Stimulated activated CD4-positive, alpha-beta T cell treated with anti-CD3 and anti-CD28 coated beads, TNF-alpha, amount 100 ng/mL, for 24 hours (primary cell): ENCODE measurements around the gene HYAL1.

Source experiments
- DNase-seq, 3 experiments: peaks; one replicate each; pipeline ENCODE4 v3.0.0-alpha.2; 2020; ENCODE audit warnings: low read depth in 3 of 3

The HYAL1 gene

DNA sequence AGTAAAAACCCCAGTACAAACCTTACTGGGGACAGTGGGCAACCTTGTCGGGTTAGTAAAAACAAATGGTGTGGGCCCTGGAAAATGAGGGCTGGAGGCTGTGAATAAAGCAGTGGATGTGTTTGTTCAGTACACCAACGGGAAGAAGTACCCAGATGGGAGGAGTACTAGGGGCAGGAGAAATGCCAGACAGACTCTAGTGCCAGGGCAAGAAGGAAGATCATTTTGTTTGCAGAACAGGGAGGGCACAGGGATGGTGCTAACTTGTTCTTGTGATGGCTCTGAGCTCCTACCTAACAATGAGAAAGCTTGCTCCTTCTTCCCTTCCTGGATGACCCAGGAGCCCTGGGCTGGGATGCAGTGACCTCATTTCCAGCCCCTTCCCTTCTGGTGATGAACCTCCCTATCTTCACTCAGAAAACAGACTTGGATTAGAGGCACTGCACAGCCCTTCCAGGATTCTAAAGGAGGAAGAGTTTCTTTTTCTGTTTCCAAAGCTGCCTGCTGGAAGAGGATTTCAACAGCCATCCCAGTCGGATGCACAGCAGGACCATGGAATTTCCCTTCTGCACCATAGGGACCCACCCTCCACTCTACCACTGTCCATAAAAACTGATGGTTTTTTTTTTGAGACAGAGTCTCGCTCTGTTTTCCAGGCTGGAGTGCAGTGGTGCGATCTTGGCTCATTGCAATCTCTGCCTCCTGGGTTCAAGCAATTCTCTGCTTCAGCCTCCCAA lies 31.1 kb upstream of the HYAL1 start:
- no peak for DNase-seq

DNA sequence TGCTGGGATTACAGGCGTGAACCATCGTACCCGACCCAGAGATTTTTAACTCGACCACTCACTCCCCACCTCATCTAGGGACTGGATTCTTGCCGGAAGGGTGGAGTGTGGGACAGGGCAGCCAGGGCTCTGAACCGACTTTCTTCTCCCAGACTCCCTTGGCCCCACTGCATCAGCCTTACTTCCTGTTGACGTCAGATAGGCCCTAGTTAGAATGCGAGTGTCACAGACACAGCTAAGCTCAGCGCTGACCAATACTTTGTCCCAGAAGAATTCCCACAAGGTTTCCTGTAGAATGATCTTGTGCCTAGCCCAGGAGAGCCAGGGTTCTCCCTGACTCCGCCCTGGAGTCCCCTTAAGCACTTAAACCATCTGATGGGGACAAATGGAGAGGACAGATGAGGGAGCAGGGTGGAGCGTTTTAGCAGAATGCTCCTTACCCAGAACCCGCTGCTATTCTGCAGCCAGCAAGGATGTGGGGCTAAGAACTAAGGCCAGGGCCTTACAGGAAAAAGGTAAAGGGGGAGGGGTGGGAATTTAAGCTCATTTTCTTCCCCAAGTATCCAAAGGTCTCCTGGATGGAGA lies 30.5 kb upstream of the HYAL1 start:
- DNase-seq: no peak

DNA sequence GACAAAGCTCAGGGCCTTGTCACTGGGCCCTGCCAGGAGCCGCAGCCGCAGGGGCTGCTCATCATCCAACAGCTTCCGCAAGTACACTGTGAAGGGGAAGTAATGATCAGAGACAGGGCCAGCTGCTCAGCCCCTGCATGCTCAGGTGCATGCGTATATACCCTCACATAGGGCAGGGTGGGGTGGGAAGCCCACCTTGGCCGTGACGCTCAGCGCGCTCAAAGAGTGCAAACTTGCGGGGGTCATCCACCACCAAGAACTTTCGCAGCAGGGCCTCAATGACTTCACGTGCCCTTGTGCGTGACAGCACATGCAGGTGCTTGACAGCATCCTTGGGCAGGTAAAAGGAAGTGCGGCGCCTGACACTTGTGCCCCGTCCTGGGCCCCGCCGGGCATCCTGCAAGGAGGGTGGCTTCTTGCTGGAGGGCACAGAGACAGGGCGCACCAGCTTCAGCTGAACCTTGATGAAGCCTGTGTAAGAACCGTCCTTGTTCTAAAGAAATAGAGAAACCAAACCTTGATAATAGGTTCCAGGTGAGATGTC lies 28.1 kb upstream of the HYAL1 start:
- DNase-seq: no peak

DNA sequence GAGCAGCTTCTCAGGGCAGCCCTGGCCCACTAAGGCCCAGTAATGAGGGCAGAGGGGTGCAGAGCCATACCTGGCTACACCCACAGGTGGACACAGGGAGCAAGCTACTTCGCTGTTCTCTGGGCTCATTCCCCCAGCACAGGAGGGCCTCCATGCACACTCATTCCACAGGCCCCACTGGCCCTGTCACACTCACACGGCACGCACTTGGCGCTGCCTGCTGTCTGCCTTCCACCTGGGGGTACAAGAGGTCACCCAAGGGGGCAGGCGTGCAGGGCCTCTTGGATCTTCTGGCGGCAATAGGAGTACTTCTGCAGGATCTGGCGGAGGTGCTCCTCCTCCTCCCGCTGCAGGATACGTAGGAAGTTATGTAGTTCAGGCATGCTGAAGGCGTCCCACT lies 27.0 kb upstream of the HYAL1 start:
- no peak for DNase-seq

DNA sequence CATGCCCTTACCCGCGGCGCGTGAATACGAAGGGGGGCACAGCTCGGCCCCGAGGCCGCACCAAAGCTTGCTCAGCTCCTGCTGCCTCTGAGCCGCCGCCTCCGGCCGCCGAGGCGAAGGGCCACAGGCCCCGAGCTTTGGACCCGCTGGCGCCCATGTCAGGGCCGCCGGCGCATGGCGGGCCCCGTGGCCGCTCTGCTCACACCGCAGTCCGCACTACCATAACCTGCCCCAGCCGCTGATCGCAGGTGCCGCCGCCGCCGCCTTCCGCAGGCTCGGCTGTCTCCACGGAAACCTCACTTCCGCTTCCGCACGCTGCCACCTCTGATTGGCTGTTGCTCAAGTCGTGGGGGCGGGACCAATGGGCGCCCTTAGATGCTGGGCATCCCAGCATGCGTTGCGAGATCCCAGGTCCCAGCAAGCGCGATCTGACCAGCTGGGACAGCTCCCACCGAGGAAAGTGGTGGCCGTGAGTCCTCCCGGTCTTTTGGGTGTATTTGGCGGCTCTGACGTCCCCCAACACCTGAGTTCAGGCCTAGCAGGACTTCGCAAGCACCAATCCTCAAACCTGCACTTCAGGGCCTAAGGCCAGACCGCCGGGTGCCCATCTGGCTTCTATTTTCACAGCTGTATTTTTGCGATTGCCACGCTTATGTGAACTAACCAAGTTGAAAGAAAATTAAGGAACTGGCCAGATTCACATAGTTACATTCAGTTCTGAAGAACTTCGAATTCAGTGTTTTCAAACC lies 24.7 kb upstream of the HYAL1 start, which contains the start of gene TUSC2:
TUSC2 (minus strand) TSS at position 281 of the 749 bp plus-strand sequence; CDS start at position 157, 124 bp downstream.
- peak; percentile 89 to 96 (median 92) for DNase-seq

DNA sequence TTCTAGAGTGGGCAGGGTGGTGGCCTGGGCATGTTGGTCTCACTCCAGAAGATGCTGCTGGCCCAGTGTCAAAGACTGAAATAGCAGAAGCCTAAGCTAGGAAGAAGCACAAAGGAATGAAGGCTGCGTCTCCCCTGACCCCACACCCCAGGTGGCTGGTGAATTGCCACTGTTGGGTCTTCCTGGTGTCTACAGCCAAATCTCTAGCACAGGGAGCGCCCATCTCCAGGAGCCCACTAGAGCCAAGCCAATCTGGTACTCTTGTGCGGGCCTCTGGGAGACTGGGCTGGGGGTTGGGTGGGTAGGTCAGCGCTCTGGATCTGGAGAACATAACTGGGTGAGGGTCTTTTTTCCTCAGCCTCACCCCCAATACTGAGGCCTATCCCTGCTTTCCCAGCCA lies 23.8 kb upstream of the HYAL1 start:
- DNase-seq: no peak

DNA sequence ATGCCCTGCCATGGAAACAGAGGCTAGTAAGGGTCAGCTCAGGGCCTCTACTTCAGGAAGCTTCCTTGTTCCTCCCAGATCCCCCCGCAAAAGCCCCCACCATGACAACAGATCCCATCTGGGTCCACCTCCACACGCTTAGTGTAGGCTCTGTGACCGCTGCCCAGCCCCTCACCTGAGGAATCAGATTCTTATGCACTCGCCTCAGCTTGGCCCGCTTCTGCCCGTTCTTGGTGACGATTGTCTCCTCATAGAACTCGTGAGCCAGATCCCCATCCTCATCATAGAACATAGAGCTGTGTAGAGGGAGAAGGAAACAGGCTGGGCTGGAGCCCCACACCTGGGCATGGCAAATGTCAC lies 22.8 kb upstream of the HYAL1 start:
- DNase-seq: no peak

DNA sequence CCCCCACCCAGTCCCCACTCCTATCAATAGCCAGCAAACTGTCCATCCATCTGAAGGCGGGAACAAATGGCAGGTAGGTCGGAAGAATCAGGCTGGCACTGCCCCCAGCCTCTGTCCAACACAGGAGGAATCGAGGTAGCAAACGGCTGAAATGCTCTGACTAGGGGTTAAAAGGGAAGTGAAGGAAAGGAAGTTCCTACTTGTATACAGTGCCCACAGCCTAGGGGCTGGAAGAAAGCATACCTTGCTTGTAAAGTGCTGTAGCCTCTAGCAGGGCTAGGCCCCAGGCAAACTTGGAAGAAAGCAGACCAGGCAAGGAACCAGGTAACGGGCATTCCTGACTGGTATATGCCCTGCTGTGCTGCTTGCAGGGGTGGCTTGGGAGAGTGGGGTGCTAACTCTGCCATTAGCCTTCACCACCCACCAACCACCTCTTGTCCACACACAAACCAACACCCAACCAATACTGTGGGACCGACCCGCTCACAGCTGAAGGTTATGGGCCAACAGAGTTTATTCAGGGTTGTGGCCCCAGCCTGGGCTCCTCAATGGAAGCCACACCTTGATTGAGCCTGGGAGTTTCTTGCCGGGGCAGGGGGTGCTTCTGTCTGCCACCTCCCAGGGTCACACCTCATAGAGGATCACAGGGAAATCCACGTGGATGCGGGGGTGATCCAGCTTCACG lies 22.3 kb upstream of the HYAL1 start:
- no peak for DNase-seq

DNA sequence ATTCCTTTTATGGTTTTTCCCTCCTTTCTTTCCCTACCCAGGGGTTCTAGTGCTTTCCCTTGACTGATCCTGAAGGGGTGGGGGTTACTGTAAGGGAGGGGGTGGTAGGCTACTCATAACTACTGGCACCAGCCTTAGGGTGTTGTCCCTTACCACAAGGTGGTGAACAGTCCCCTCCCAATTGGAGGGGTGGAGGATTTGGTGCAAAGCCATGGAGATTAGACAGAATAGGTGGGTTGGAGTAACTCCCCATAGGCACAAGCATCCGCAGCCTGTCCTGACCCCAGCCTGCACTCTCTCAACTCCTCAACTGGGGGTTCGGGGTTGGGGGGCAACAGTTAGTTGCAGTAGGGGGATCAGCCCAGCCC lies 21.7 kb upstream of the HYAL1 start:
- no peak for DNase-seq

DNA sequence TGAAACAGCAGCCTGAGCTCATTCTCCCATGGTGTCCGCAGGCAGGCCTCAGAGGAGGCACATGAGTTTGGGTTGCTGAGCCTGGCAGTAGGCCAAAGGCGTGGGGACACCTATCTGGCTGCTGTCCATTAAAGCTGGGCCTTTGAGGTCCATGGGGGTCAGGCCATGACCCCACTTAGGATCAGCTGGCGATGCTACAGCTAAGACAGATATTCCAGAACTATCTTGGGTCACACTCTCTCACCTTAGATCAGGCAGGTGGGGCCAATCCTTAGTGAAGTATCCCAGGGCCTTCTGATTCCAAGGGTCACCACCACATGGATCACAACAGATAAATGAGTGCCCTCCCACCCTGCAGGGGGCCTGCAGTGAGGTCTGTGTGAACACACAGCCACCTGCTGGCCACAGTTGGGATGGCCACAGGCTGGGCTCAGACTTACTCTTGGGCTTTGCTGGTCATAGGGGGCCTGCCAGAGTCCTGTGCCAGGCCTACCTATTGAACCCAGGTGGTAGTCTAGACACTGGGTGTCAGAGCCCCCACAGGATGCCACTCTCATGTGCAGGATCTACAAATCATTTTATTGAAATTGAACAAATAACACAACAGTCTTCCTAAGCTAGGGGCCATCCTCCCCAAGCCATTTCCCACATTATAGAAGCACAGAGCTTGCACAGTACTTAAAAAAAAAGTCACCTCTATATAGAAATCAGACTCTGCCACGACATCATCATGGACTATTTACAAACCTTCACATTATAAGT lies 21.2 kb upstream of the HYAL1 start:
- peak in 1 of 3 experiments; percentile 57 for DNase-seq

DNA sequence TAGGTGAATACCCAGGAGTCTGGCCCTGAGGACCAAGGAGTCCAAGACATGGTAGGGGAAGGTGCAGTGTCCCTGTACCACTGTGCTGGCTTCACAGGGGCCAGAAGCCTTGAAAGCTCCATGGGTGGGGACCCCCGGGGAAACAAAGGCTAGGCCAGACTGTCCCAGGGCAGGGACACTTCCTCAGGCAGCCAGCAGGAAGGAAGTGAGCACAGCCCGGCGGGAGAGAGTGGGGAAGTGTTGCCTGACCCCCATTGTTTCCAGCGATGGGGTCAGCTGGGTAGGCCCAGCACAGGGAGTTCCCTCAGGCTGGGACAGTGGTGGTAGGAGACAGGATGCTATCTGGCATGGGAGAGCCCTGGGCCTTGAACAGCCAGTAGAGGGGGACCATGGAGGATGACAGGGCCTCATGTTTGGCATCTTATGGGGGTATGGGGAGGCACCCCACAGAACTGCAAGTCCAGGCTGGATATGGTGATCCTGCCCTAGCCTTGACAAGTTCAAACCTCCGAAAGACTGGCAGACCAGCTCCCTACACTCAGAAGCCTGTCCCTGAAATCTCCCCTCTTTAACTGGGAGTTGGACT lies 20.3 kb upstream of the HYAL1 start:
- DNase-seq: no peak

DNA sequence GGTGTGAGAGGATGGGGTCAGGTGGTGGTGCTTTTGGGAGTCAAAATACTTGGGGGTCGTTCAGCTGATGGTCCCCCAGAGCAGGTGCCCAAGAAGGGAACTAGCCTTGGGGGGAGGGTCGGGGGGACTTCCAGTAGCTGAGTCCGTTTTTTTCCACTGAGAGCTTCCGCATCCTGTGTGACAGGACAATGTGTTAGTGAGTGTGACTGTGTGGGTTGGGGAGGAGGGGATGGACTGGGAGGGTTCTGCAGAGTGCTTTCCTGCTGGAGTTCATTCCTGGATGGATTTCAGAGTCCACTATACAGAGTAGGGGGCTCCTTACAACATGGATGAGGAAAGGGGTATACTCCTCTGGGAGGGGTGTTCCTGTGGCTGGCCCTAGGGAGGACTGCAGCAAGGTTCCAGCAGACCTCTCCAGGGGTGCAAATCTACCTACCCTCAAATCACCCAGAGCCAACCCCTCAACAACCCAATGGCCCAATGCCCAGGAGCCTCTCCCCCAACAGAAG lies 19.8 kb upstream of the HYAL1 start:
- DNase-seq: no peak

DNA sequence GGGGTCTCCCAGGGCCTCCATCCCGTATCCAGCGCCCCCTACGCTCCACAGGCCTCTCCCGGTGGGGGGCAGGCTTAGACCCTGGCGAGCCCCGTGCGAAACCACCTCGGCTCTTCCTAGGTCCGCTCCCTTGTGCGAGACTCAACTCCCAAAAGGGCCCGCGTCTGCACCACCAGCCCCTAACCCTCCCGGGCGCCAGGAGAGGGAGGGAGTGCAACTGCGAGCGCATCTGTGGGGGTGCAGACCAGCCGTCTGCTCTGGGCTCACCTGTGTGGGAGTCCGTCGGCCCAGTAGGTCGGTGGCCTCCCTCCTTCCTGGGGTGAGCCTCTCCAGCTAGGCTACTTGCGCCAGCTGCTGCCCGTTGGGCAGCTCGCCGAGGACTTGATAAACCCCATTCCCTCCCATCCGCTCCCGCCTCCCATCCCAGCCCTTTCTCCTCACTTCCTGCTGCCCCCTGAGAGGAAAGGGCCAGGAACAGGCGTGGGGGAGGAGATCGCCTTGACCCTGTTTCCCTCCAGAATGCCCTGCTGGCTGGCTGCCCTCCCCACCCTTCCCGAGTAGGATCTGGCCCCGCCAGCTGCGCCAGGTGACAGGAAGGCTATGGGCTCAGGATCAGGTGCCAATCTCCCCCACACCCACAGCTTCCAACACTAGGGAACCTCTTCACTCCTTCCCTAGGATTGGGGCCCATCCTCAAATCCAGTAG lies 19.2 kb upstream of the HYAL1 start, which contains the start of gene HYAL2:
HYAL2 (minus strand) TSS at position 360 of the 706 bp plus-strand sequence. CDS start 2,256 bp downstream, outside the sequence.
- no peak for DNase-seq

DNA sequence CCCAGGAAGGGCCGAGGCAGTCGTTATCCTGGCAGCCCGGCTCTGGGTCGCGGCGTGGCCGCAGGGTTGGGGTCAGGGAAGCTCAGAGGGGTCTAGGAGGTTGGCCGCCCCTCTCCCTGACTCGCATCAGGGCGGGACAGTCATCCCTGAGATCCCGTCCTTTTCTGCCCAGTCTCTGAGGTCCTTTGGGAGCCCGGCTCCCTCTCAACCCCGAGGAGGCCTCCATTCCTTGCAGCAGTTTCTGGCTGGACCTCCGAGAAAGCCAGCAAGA lies 18.7 kb upstream of the HYAL1 start:
- DNase-seq: no peak

DNA sequence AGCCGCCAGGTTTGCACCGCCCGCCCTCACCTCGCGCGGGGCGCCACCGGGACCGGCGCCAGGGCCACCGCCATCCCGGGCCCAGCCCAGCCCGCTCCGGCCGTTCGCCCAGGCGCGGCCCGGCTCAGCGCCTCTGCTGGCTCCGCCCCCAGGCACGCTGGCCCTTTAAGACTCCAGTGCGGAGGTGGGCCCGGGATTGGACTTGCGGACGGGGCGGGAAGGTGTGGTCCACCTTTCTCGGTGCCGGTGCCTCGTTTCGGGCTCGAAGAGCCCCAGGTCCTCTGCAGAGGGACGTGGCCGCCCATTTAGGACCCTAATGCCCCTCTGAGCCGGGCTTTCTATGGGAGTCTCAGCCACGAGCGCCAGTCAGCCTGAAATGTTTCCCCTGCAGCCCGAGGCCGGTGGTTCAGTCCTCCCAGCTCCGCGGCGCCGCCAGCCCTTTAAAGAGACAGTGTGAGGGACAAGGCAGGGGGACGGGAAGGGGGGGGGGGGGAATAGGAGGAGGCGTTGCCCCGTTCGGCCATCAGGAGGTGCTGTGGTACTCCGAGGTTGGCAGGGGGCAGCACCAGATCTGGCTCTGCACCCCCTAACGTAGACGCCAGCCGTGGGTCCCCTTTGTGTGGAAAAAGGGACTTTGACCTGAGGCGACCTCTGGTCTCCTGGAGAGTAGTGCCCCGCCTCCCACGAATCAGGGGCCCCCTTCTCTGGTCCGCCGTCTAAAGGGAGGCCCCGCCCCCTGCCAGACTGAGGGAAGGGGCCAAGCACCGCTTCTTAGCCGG lies 18.2 kb upstream of the HYAL1 start:
- peak; percentile 65 to 82 (median 69) for DNase-seq

DNA sequence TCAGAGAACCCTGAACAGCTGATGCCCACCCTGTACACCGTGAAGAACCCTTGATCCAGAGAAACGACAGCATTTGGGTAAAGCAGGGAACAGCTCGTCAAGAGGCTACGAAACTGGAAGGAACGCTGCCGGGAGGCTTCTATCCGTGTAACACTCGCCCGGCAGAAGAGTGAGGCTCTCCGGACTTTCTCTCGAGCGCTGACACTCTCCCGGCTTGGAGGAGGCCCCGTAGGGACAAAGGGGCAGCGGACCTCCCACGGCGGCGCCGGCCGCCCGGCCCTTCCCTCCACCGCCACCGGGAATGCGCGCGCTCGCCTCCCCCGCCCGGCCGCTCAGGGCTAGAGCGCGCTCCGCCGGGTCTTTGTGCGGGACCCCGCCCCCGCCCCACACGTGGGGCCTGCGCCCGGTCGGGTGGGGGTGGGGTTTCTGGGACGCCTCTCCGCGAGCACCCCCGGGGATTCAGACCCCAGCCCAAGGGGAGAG lies 17.5 kb upstream of the HYAL1 start:
- peak in 2 of 3 experiments; percentile 43 to 66 for DNase-seq

DNA sequence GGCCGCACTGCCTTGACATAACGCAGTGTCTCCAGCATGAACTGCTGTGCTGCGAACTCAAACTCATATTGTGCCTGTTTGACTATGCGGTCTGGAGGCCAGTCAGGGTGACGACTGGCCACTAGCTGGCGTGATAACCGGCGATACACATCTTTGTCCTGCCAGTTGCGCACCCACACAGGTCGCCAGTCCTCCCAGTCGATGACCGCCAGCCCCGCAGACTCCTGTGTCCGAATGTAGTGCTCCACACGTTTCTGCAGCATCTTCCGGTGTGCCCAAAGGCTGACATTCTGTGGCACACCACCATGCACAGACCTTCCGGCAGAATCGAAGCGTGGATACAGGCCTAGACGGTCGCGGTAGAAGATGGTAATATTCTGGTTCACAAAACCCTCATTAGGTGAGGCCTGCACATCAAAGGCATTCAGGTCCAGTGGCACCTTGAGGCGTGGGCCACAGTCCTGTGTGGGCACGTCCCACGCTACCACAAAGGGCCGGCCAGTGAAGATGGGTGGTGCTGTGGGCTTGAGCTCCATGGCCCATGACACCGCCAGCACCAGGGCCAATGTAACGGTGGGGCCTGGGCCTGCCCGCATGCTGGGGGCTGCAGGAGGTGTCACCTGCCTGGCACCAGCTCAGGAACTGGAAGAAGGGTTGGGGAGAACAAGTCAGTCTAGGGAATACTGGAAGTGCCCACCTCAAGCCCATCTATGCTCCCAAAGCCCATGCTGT lies 16.7 kb upstream of the HYAL1 start:
- DNase-seq: no peak

DNA sequence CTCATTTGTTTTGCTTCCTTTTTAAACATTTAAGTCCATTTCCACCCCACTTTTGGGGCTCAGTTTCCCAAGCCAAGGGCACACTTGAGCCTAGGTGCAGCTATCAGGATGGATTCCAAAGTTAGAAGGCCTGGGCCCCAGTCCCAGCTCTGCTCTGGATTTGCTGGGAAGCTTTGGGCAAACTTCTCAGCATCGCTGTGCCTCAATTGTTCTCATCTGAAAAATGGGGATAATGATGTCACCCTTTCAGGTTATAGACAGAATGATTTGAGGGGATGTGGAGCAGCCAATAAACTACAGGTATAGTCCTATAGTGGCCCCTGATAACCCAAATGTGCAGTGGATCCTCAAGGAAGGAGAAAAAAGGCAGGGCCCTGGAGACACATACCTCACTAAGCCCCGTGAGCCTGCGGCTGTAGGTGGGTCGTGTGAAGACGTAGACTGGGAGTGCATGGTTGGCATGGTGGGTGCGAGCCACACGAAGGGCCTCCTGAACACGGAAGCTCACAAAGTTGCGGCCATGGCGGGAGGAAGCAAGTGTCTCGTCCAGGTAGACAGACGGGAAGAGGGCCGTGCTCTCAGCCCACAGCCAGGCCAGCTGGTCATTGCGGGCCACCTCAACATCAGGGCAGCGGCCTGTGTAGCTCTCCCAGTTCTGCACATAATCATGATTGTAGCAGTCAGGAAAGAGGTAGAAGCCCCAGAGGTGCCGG lies 16.0 kb upstream of the HYAL1 start:
- DNase-seq: no peak
